ENCODE results near the gene ACKR2. TPM values are rescaled to one million over a fixed set of nuclear protein-coding genes. Genes with fewer than 3 reads are reported as not detected.
A peak's percentile ranks its signal among the peaks of the same experiment; 100 is the strongest.

ACKR2 gene
- total RNA-seq, 3 donors from 2014 or later (not counting 1 experiment from before 2014, with no cell fraction given), result 0.56 to 0.95 (median 0.72) TPM

GRCh38 chr3:42830437-42831320 is 21.4 kb downstream of the ACKR2 start:
- H3K4me3 Mint-ChIP-seq, result no peak overlapping the region
- 53% methylated on average over 6 of the region's 7 CpGs for whole genome bisulfite sequencing (ENCODE audit: insufficient coverage)

GRCh38 chr3:42831321-42831713 is 22.1 kb downstream of the ACKR2 start:
- Histone ChIP-seq H3K4me3 (ENCODE audit: low read length) (no peak overlapping the region), H3K9me3 (ENCODE audit: control insufficient read depth, insufficient read depth, low read length) (no peaks in the 10 kb centered on the region), H3K27ac (ENCODE audit: low read length) (no peak overlapping the region), H3K4me1 (ENCODE audit: control insufficient read depth, insufficient read depth, low read length) (peaks cover 3% of the 10 kb centered on the region), H3K36me3 (ENCODE audit: control insufficient read depth, insufficient read depth, low read length) (no peaks in the 10 kb centered on the region), H3K27me3 (ENCODE audit: control insufficient read depth, insufficient read depth, low read length) (peaks cover 2% of the 10 kb centered on the region)
- H3K27me3 Mint-ChIP-seq (ENCODE audit: low read depth in 2 of 2), result peaks cover 11 to 14% of the 10 kb centered on the region in 2 donors
- TF ChIP-seq CTCF (IDR thresholded peaks at IDR 0.05), result peak; percentile 89
- no peaks in the 10 kb centered on the region for H3K9me3 Mint-ChIP-seq
- WGBS (ENCODE audit: insufficient coverage), result 31% methylated on average over 3 of the region's 3 CpGs
- no peak overlapping the region for H3K4me3 Mint-ChIP-seq
- DNase-seq (peak; percentile 69 to 82), ATAC-seq (peak; percentile 68 to 89 (median 85))
- H3K4me1 Mint-ChIP-seq, result peaks cover 8 to 13% of the 10 kb centered on the region in 2 donors
- H3K36me3 Mint-ChIP-seq, result no peaks in the 10 kb centered on the region
- intact Hi-C loops (cut with micrococcal nuclease), result loop anchor here (1.0 to 2.0 kb wide), 2 partner anchors 50 to 51 kb away; no protein-coding TSS in a partner anchor
- peak overlapping the region in 1 of 2 donors; percentile 16 for H3K27ac Mint-ChIP-seq

More at GRCh38 chr3:42830437-42831320, 21.4 kb downstream of the ACKR2 start:
- H3K4me1 Mint-ChIP-seq, result peaks cover 8 to 13% of the 10 kb centered on the region in 2 donors
- no peak overlapping the region for H3K27ac ChIP-seq (ENCODE audit: low read length)
- no peak for TF ChIP-seq CTCF (IDR thresholded peaks at IDR 0.05)
- no peak overlapping the region for H3K4me3 ChIP-seq (ENCODE audit: low read length)
- no peaks in the 10 kb centered on the region for H3K36me3 ChIP-seq (ENCODE audit: control insufficient read depth, insufficient read depth, low read length)
- peaks cover 3% of the 10 kb centered on the region for H3K4me1 ChIP-seq (ENCODE audit: control insufficient read depth, insufficient read depth, low read length)
- ATAC-seq, result no peak
- no peaks in the 10 kb centered on the region for H3K9me3 Mint-ChIP-seq
- H3K36me3 Mint-ChIP-seq, result no peaks in the 10 kb centered on the region
- peak in 1 of 2 donors; percentile 31 for DNase-seq
- H3K27me3 ChIP-seq (ENCODE audit: control insufficient read depth, insufficient read depth, low read length), result peaks cover 2% of the 10 kb centered on the region
- no peak overlapping the region for H3K27ac Mint-ChIP-seq
- no peaks in the 10 kb centered on the region for H3K9me3 ChIP-seq (ENCODE audit: control insufficient read depth, insufficient read depth, low read length)
- intact Hi-C loops (cut with micrococcal nuclease), result loop anchor here (1.0 to 2.0 kb wide), 2 partner anchors 50 to 51 kb away; no protein-coding TSS in a partner anchor
- peaks cover 11 to 16% of the 10 kb centered on the region in 2 donors for H3K27me3 Mint-ChIP-seq (ENCODE audit: low read depth in 2 of 2)

DNA sequence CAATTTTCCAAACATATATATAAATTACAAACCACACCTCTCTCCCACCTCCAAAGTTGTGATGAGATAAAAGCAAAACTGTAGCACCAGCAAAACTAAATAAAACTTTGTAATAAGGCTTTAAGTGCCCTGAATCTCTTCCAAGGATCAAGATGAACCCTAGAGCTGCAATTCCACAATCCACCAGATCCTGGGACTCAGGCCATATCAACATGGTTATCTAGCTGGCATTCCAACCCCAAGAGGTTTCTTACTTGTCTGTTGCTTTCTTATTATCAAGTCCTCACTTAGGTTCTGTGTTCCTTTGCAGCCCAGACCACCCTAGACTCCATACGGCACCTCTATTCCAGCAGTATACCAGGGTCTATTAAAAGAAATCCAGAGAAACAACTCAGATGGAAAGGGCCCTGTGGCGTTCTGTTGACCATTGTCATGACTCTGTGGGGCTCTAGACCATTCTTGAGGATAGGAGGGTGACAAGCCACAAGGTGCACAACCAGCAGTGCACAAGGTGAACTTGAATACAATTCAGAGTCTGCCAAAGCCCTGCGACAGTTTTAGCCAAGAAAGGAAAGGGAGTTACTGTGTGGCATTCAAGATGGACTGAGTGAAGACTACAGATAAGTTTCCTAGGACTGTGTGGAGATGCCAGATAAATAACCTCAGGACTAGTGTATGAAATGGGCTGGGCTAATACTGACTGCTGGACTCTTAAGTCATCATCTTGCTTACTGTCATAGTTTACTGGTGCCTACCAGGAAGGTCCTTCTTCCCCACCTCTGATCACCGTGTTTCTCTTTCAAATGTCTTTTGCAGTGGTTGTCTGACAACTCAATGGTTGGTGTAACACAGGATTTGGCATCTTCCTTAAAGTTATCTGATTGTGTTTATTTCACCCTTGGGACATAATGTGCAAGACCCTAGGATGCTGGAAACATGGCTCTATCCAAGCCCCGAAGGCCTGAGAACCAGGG is 27.2 kb downstream of the ACKR2 start:
- no peak overlapping the region for H3K27ac Mint-ChIP-seq
- H3K36me3 Mint-ChIP-seq, result no peaks in the 10 kb centered on the region
- DNase-seq, result no peak
- Histone ChIP-seq H3K4me3 (ENCODE audit: low read length) (no peak overlapping the region), H3K27me3 (ENCODE audit: control insufficient read depth, insufficient read depth, low read length) (no peaks in the 10 kb centered on the region), H3K9me3 (ENCODE audit: control insufficient read depth, insufficient read depth, low read length) (no peaks in the 10 kb centered on the region), H3K4me1 (ENCODE audit: control insufficient read depth, insufficient read depth, low read length) (peaks cover under 1% of the 10 kb centered on the region), H3K27ac (ENCODE audit: low read length) (no peak overlapping the region), H3K36me3 (ENCODE audit: control insufficient read depth, insufficient read depth, low read length) (no peaks in the 10 kb centered on the region)
- intact Hi-C loops (cut with micrococcal nuclease), result no loop called here
- TF ChIP-seq CTCF (IDR thresholded peaks at IDR 0.05), result no peak
- peaks cover 0 to 3% of the 10 kb centered on the region in 2 donors for H3K27me3 Mint-ChIP-seq (ENCODE audit: low read depth in 2 of 2)
- 84% methylated on average over 5 of the region's 5 CpGs for WGBS (ENCODE audit: insufficient coverage)
- no peak for ATAC-seq
- H3K9me3 Mint-ChIP-seq, result no peaks in the 10 kb centered on the region
- no peak overlapping the region for H3K4me3 Mint-ChIP-seq
- H3K4me1 Mint-ChIP-seq, result peaks cover 4 to 11% of the 10 kb centered on the region in 2 donors

All from natural killer cell (primary cell).